H9 (cell line): ENCODE results near the gene C1orf216. TPM values are rescaled to one million over a fixed set of nuclear protein-coding genes. Genes with fewer than 3 reads are reported as not detected.

Experiments
- DNase-seq: peaks from one replicate; pipeline ENCODE4 v3.0.0-alpha.2; 2017
- H2AFZ ChIP-seq: one replicate; pipeline ENCODE4 v1.6.1; 2013; ENCODE audit warnings: mild to moderate bottlenecking, low read length, control low read depth, moderate library complexity
- H2AK5ac ChIP-seq: 2 replicates; pipeline ENCODE4 v1.6.1; 2013; ENCODE audit warnings: low read length, control low read depth, mixed read lengths; ENCODE audit not compliant: insufficient read length
- H2BK120ac ChIP-seq: one replicate; pipeline ENCODE4 v1.6.1; 2013; ENCODE audit warnings: low read depth, mild to moderate bottlenecking, low read length, control low read depth, inconsistent platforms; ENCODE audit not compliant: poor library complexity, severe bottlenecking
- H2BK12ac ChIP-seq: 2 replicates; pipeline ENCODE4 v1.6.1; 2013; ENCODE audit warnings: low read length, control low read depth, mixed read lengths, low read depth; ENCODE audit not compliant: insufficient read length
- H2BK15ac ChIP-seq: 2 replicates; pipeline ENCODE4 v1.6.1; 2013; ENCODE audit warnings: low read depth, low read length, control low read depth
- H2BK20ac ChIP-seq: one replicate; pipeline ENCODE4 v1.6.1; 2013; ENCODE audit warnings: low read depth, mild to moderate bottlenecking, low read length, control low read depth, inconsistent platforms; ENCODE audit not compliant: poor library complexity, severe bottlenecking
- H2BK5ac ChIP-seq: 2 replicates; pipeline ENCODE4 v1.6.1; 2013; ENCODE audit warnings: low read length, control low read depth, mixed read lengths; ENCODE audit not compliant: insufficient read length
- H3K14ac ChIP-seq: 2 replicates; pipeline ENCODE4 v1.6.1; 2013; ENCODE audit warnings: low read length, control low read depth; ENCODE audit not compliant: insufficient read depth
- H3K18ac ChIP-seq: 2 replicates; pipeline ENCODE4 v1.6.1; 2013; ENCODE audit warnings: low read depth, mild to moderate bottlenecking, mixed read lengths, low read length, control low read depth; ENCODE audit not compliant: insufficient read length
- H3K23ac ChIP-seq: 2 replicates; pipeline ENCODE4 v1.6.1; 2013; ENCODE audit warnings: low read length, control low read depth, mixed read lengths, low read depth; ENCODE audit not compliant: insufficient read length
- H3K23me2 ChIP-seq: 2 replicates; pipeline ENCODE4 v1.6.1; 2013; ENCODE audit warnings: low read depth, mild to moderate bottlenecking, mixed read lengths, low read length, control low read depth; ENCODE audit not compliant: insufficient read length, poor library complexity, severe bottlenecking
- H3K27ac ChIP-seq: 2 replicates; pipeline ENCODE4 v1.5.1; 2013; ENCODE audit warnings: low read length, control low read depth, mixed read lengths, low read depth; ENCODE audit not compliant: insufficient read length
- H3K27me3 ChIP-seq: 2 replicates; pipeline ENCODE4 v1.6.1; 2013; ENCODE audit warnings: low read length, control low read depth, inconsistent platforms; ENCODE audit not compliant: insufficient read depth
- H3K4ac ChIP-seq: 2 replicates; pipeline ENCODE4 v1.6.1; 2013; ENCODE audit warnings: low read depth, mild to moderate bottlenecking, control low read depth, inconsistent platforms, low read length, moderate library complexity
- H3K4me1 ChIP-seq: 2 replicates; pipeline ENCODE4 v1.6.1; 2013; ENCODE audit warnings: low read length, control low read depth, inconsistent platforms; ENCODE audit not compliant: insufficient read depth
- H3K4me2 ChIP-seq: 2 replicates; pipeline ENCODE4 v1.6.1; 2013; ENCODE audit warnings: low read length, control low read depth, mixed read lengths; ENCODE audit not compliant: insufficient read length, insufficient read depth
- H3K56ac ChIP-seq: 2 replicates; pipeline ENCODE4 v1.6.1; 2013; ENCODE audit warnings: low read depth, mild to moderate bottlenecking, mixed read lengths, low read length, control low read depth; ENCODE audit not compliant: insufficient read length
- H3K79me1 ChIP-seq: 2 replicates; pipeline ENCODE4 v1.6.1; 2013; ENCODE audit warnings: low read depth, mild to moderate bottlenecking, moderate library complexity, low read length, control low read depth, inconsistent platforms; ENCODE audit not compliant: insufficient read depth, poor library complexity, severe bottlenecking
- H3K79me2 ChIP-seq: 2 replicates; pipeline ENCODE4 v1.6.1; 2013; ENCODE audit warnings: low read length, control low read depth, inconsistent platforms; ENCODE audit not compliant: insufficient read depth
- H3K9ac ChIP-seq: 2 replicates; pipeline ENCODE4 v1.6.1; 2013; ENCODE audit warnings: low read length, control low read depth, mixed read lengths; ENCODE audit not compliant: insufficient read length; ENCODE audit errors: extremely low read depth
- H3K9me3 ChIP-seq: one replicate; pipeline ENCODE4 v1.6.1; 2013; ENCODE audit warnings: low read depth, low read length, inconsistent platforms; ENCODE audit not compliant: control insufficient read depth
- H3T11ph ChIP-seq: one replicate; pipeline ENCODE4 v1.6.1; 2013; ENCODE audit warnings: mild to moderate bottlenecking, low read length, control low read depth, inconsistent platforms
- H4K20me1 ChIP-seq: one replicate; pipeline ENCODE4 v1.6.1; 2013; ENCODE audit not compliant: control insufficient read depth, insufficient read length, insufficient read depth
- H4K5ac ChIP-seq: 2 replicates; pipeline ENCODE4 v1.6.1; 2013; ENCODE audit warnings: low read depth, mild to moderate bottlenecking, mixed read lengths, low read length, control low read depth; ENCODE audit not compliant: insufficient read length
- H4K8ac ChIP-seq: replicated peaks from 2 replicates; pipeline ENCODE4 v1.6.1; 2013; ENCODE audit warnings: low read length, control low read depth, mixed read lengths, low read depth; ENCODE audit not compliant: insufficient read length
- H4K91ac ChIP-seq: 2 replicates; pipeline ENCODE4 v1.6.1; 2013; ENCODE audit warnings: low read depth, mild to moderate bottlenecking, moderate library complexity, mixed read lengths, low read length, control low read depth; ENCODE audit not compliant: insufficient read length
- H3K27ac Mint-ChIP-seq, 3 experiments: 2 replicates in 2 of 3; 3 replicates in 1 of 3; pipeline ENCODE4 v1.8.0; 2020 to 2021; ENCODE audit warnings: mixed read lengths in 3 of 3, mild to moderate bottlenecking in 1 of 3, moderate library complexity in 1 of 3
- H3K27me3 Mint-ChIP-seq: 2 replicates; pipeline ENCODE4 v1.8.0; 2021; ENCODE audit warnings: low read depth, mild to moderate bottlenecking, moderate library complexity, mixed read lengths
- H3K36me3 Mint-ChIP-seq, 3 experiments: 2 replicates in 2 of 3; 3 replicates in 1 of 3; pipeline ENCODE4 v1.8.0; 2020 to 2021; ENCODE audit warnings: low read depth in 3 of 3, mixed read lengths in 3 of 3; ENCODE audit not compliant: insufficient read depth in 1 of 3
- H3K4me1 Mint-ChIP-seq, 2 experiments: 2 replicates each; pipeline ENCODE4 v1.8.0; 2020; ENCODE audit warnings: mixed read lengths in 2 of 2
- H3K4me3 Mint-ChIP-seq, 2 experiments: 2 replicates in 1 of 2; 3 replicates in 1 of 2; pipeline ENCODE4 v1.8.0; 2020 to 2021; ENCODE audit warnings: mild to moderate bottlenecking in 2 of 2, mixed read lengths in 2 of 2, moderate library complexity in 1 of 2
- H3K9me3 Mint-ChIP-seq, 2 experiments: 2 replicates in 1 of 2; 3 replicates in 1 of 2; pipeline ENCODE4 v1.8.0; 2020; ENCODE audit warnings: mild to moderate bottlenecking in 2 of 2, mixed read lengths in 2 of 2, moderate library complexity in 1 of 2
- CTCF ChIP-seq: fragments of 200-600 bp; sonication (generic); conservative IDR thresholded peaks from 3 replicates; pipeline ENCODE4 v1.8.0; 2021; ENCODE audit warnings: antibody characterized with exemption, mild to moderate bottlenecking
- WGBS: extraction: QIAGEN DNeasy Blood & Tissue Kit; methylation state at CpG from one replicate; pipeline ENCODE4 v1.1.7; 2013; ENCODE audit warnings: missing lambda C conversion rate, low lambda C conversion rate, mixed read lengths; ENCODE audit not compliant: insufficient read length; ENCODE audit errors: extremely low coverage; 5-methylcytosine and 5-hydroxymethylcytosine counted together
- total RNA-seq: library from RNA; stranded (reverse); gene quantifications from 2 replicates; pipeline ENCODE4 v1.2.1, GENCODE V29; 2021

The C1orf216 gene
- total RNA-seq, 1 experiment from 2014 or later, result 13.5 TPM

DNA sequence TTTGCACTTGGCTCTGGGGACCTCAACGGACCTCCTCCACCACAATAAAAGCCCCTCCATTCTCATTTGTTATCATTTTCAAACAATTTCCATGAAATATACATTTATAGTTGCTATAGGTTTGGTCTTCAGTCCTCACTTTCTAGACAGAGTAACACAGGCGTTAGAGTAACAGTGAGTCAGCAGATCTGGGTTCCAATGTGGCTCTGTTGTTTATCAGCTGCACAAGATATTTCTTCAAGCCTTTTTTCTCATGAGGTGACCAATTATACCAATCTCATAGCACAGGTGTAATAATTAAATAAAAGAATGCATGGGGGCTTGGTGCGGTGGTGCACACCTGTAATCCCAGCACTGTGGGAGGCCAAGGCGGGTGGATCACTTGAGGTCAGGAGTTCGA is 44.6 kb downstream of the C1orf216 start:
- Histone ChIP-seq H3K4me1 (no peaks in the 10 kb centered on the region), H4K8ac (no peak overlapping the region), H3K27ac (no peak overlapping the region), H2BK20ac (no peak overlapping the region), H3K9me3 (no peaks in the 10 kb centered on the region), H4K20me1 (no peaks in the 10 kb centered on the region), H3K27me3 (no peaks in the 10 kb centered on the region), H2BK15ac (no peak overlapping the region), H3K4ac (no peak overlapping the region), H3K9ac (no peak overlapping the region), H4K5ac (no peak overlapping the region), H3K4me2 (no peak overlapping the region), H3K56ac (no peak overlapping the region), H3K18ac (no peak overlapping the region), H3T11ph (no peak overlapping the region), H2BK120ac (no peak overlapping the region), H3K23me2 (no peaks in the 10 kb centered on the region), H2AK5ac (no peak overlapping the region), H3K23ac (no peak overlapping the region), H2AFZ (no peak overlapping the region), H2BK5ac (no peak overlapping the region), H3K14ac (no peak overlapping the region), H3K79me1 (no peaks in the 10 kb centered on the region), H3K79me2 (no peaks in the 10 kb centered on the region), H4K91ac (no peak overlapping the region), H2BK12ac (no peak overlapping the region)
- H3K36me3 Mint-ChIP-seq, result no peaks in the 10 kb centered on the region
- DNase-seq, result no peak
- H3K4me3 Mint-ChIP-seq, result no peak overlapping the region
- WGBS, result no CpG with 5 or more reads among the region's 5 CpGs
- TF ChIP-seq CTCF, result no peak
- peaks cover 5% of the 10 kb centered on the region in 2 experiments for H3K4me1 Mint-ChIP-seq
- peaks cover 7% of the 10 kb centered on the region for H3K27me3 Mint-ChIP-seq
- H3K27ac Mint-ChIP-seq, result no peak overlapping the region; a peak in 1 of 7 replicates
- H3K9me3 Mint-ChIP-seq, result no peaks in the 10 kb centered on the region
